OCI-LY1 (cell line): ENCODE measurements around the gene GRB10.

Source experiments
- CTCF ChIP-seq: fragments of 200-600 bp; sonication (generic), shearing (Covaris generic); IDR thresholded peaks from 2 replicates; pipeline ENCODE4 v1.5.1; 2017; ENCODE audit warnings: mild to moderate bottlenecking, antibody characterized with exemption, low read length, moderate library complexity, mixed read lengths
- EZH2 ChIP-seq: fragments of 200-600 bp; sonication (generic), shearing (Covaris generic); IDR thresholded peaks from 2 replicates; pipeline ENCODE4 v1.8.0; 2017; ENCODE audit warnings: borderline replicate concordance, mixed run types, mild to moderate bottlenecking, antibody characterized with exemption, low read length, moderate library complexity, mixed read lengths

GRCh38 chr7:50655020-50655419 lies 127.7 kb downstream of the GRB10 start:
- TF ChIP-seq CTCF = no peak
- no peak for TF ChIP-seq EZH2
